H1 (cell line): ENCODE data around the gene PPP2R3A. TPM values are rescaled to one million over a fixed set of nuclear protein-coding genes. Genes with fewer than 3 reads are reported as not detected.

ENCODE experiments used
- CTCF ChIA-PET: fragments of 300-600 bp; sonication (Branson Sonifier 250); formaldehyde crosslinking; loops from one replicate; lab custom pipeline; 2021; ENCODE audit not compliant: partially characterized antibody; lab: Charles Lee
- POLR2A ChIA-PET: fragments of 300-600 bp; sonication (Branson Sonifier 250); formaldehyde crosslinking; loops from one replicate; lab custom pipeline; 2021; ENCODE audit warnings: inconsistent platforms; ENCODE audit not compliant: partially characterized antibody; lab: Charles Lee
- DNase-seq, 2 experiments: peaks; one replicate each; pipeline versions ENCODE4 v3.0.0 to v3.0.0-alpha.2; 2010 to 2022; ENCODE audit warnings: low spot score in 2 of 2, low read depth in 1 of 2, mixed read lengths in 1 of 2
- FAIRE-seq: peaks from 2 replicates; lab custom pipeline; 2011; peaks lifted over from hg19 to GRCh38; lab: Jason Lieb, UNC
- H2AFZ ChIP-seq: 2 replicates; pipeline ENCODE4 v1.8.1; 2012; ENCODE audit warnings: low read length, inconsistent platforms
- H2AK5ac ChIP-seq: 2 replicates; pipeline ENCODE4 v1.6.1; 2013; ENCODE audit warnings: low read depth, low read length
- H2BK120ac ChIP-seq: replicated peaks from 2 replicates; pipeline ENCODE3; 2013; ENCODE audit warnings: low read depth, low read length, inconsistent platforms
- H2BK12ac ChIP-seq: 2 replicates; pipeline ENCODE4 v1.6.1; 2013; ENCODE audit warnings: low read depth, low read length
- H2BK15ac ChIP-seq: 2 replicates; pipeline ENCODE4 v1.6.1; 2013; ENCODE audit warnings: low read length
- H2BK20ac ChIP-seq: 2 replicates; pipeline ENCODE4 v1.6.1; 2013; ENCODE audit warnings: low read length
- H2BK5ac ChIP-seq: 2 replicates; pipeline ENCODE4 v1.6.1; 2013; ENCODE audit warnings: low read depth, low read length
- H3K14ac ChIP-seq: 2 replicates; pipeline ENCODE4 v1.6.1; 2013; ENCODE audit warnings: inconsistent platforms; ENCODE audit not compliant: insufficient read length
- H3K18ac ChIP-seq: 2 replicates; pipeline ENCODE4 v1.6.1; 2013; ENCODE audit warnings: low read length; ENCODE audit errors: extremely low read depth
- H3K23ac ChIP-seq: 2 replicates; pipeline ENCODE4 v1.6.1; 2013; ENCODE audit warnings: inconsistent platforms; ENCODE audit not compliant: insufficient read length
- H3K23me2 ChIP-seq: 2 replicates; pipeline ENCODE4 v1.6.1; 2013; ENCODE audit warnings: low read depth, low read length
- H3K27ac ChIP-seq: 2 replicates; pipeline ENCODE4 v1.6.1; 2011; ENCODE audit warnings: low read depth, low read length, inconsistent platforms
- H3K27me3 ChIP-seq, 4 experiments: replicated peaks in 1 of 4; 1 replicate in 1 of 4; 2 replicates in 3 of 4; pipeline versions ENCODE4 v1.6.1 to v1.8.1; 2011 to 2013; ENCODE audit warnings: low read length in 3 of 4, mild to moderate bottlenecking in 3 of 4, inconsistent platforms in 2 of 4, mixed read lengths in 2 of 4, moderate library complexity in 1 of 4; ENCODE audit not compliant: control insufficient read depth in 3 of 4, insufficient read depth in 3 of 4; ENCODE audit errors: extremely low read depth in 1 of 4
- H3K36me3 ChIP-seq, 4 experiments: 2 replicates each; pipeline versions ENCODE4 v1.6.1 to v1.8.1; 2011 to 2013; ENCODE audit warnings: mild to moderate bottlenecking in 4 of 4, low read length in 3 of 4, moderate library complexity in 2 of 4, control low read depth in 1 of 4, inconsistent platforms in 1 of 4; ENCODE audit not compliant: insufficient read depth in 4 of 4, control insufficient read depth in 2 of 4
- H3K4ac ChIP-seq: replicated peaks from 2 replicates; pipeline ENCODE3; 2013; ENCODE audit warnings: low read length, low read depth, mixed read lengths, inconsistent platforms; ENCODE audit not compliant: insufficient read length
- H3K4me1 ChIP-seq, 4 experiments: replicated peaks in 1 of 4; 1 replicate in 1 of 4; 2 replicates in 3 of 4; pipeline versions ENCODE4 v1.6.1 to v1.8.1; 2011 to 2013; ENCODE audit warnings: low read length in 3 of 4, inconsistent platforms in 2 of 4, mixed read lengths in 1 of 4; ENCODE audit not compliant: insufficient read depth in 4 of 4, control insufficient read depth in 3 of 4
- H3K4me2 ChIP-seq, 2 experiments: 2 replicates each; pipeline versions ENCODE4 v1.6.1 to v1.8.1; 2011 to 2013; ENCODE audit warnings: low read depth in 2 of 2, low read length in 2 of 2, control low read depth in 1 of 2, inconsistent platforms in 1 of 2, mild to moderate bottlenecking in 1 of 2; ENCODE audit not compliant: insufficient read depth in 1 of 2
- H3K4me3 ChIP-seq, 4 experiments: fragments of 200-600, 300-600 bp in 1 of 4; sonication (generic), shearing (Covaris generic), sonication (Bioruptor Twin) in 1 of 4; 2 replicates each; pipeline versions ENCODE4 v1.5.1 to v1.8.1; 2011 to 2016; ENCODE audit warnings: low read length in 4 of 4, low read depth in 3 of 4, control low read depth in 2 of 4, inconsistent platforms in 2 of 4, mild to moderate bottlenecking in 2 of 4, mixed read lengths in 1 of 4, moderate library complexity in 1 of 4; ENCODE audit not compliant: insufficient read depth in 2 of 4; ENCODE audit errors: extremely low read depth in 1 of 4
- H3K56ac ChIP-seq: replicated peaks from 2 replicates; pipeline ENCODE3; 2013; ENCODE audit warnings: low read depth, mild to moderate bottlenecking, mixed read lengths, low read length, inconsistent platforms; ENCODE audit not compliant: insufficient read length
- H3K79me1 ChIP-seq: 2 replicates; pipeline ENCODE4 v1.6.1; 2013; ENCODE audit warnings: low read depth, low read length, control low read depth
- H3K79me2 ChIP-seq, 2 experiments: 2 replicates each; pipeline versions ENCODE4 v1.6.1 to v1.8.1; 2012 to 2013; ENCODE audit warnings: low read length in 2 of 2, mild to moderate bottlenecking in 2 of 2, inconsistent platforms in 1 of 2; ENCODE audit not compliant: insufficient read depth in 2 of 2, control insufficient read depth in 1 of 2
- H3K9ac ChIP-seq, 4 experiments: replicated peaks in 1 of 4; 1 replicate in 1 of 4; 2 replicates in 3 of 4; pipeline versions ENCODE4 v1.6.1 to v1.8.1; 2011 to 2013; ENCODE audit warnings: low read depth in 3 of 4, low read length in 3 of 4, control low read depth in 2 of 4, mild to moderate bottlenecking in 2 of 4, moderate library complexity in 2 of 4, inconsistent platforms in 1 of 4; ENCODE audit errors: extremely low read depth in 1 of 4
- H3K9me3 ChIP-seq, 2 experiments: 2 replicates each; pipeline versions ENCODE4 v1.6.1 to v1.8.1; 2012 to 2013; ENCODE audit warnings: mild to moderate bottlenecking in 2 of 2, moderate library complexity in 2 of 2, control low read depth in 1 of 2, inconsistent platforms in 1 of 2, low read depth in 1 of 2, low read length in 1 of 2, mixed read lengths in 1 of 2; ENCODE audit not compliant: insufficient read depth in 2 of 2
- H4K20me1 ChIP-seq, 2 experiments: replicated peaks in 1 of 2; 2 replicates each; pipeline versions ENCODE3 to v1.8.1; 2011 to 2013; ENCODE audit warnings: inconsistent platforms in 2 of 2, low read length in 2 of 2, mild to moderate bottlenecking in 1 of 2; ENCODE audit not compliant: insufficient read depth in 2 of 2, control insufficient read depth in 1 of 2
- H4K5ac ChIP-seq: 2 replicates; pipeline ENCODE4 v1.6.1; 2013; ENCODE audit warnings: low read length, low read depth, mixed read lengths, inconsistent platforms; ENCODE audit not compliant: insufficient read length
- H4K8ac ChIP-seq: 2 replicates; pipeline ENCODE4 v1.8.0; 2013; ENCODE audit warnings: mild to moderate bottlenecking, moderate library complexity, low read length, inconsistent platforms; ENCODE audit not compliant: insufficient read depth; ENCODE audit errors: extremely low read depth
- H4K91ac ChIP-seq: replicated peaks from 2 replicates; pipeline ENCODE3; 2013; ENCODE audit warnings: low read length, mixed read lengths, inconsistent platforms; ENCODE audit not compliant: insufficient read length
- EGR1 ChIP-seq: IDR thresholded peaks from 2 replicates; pipeline ENCODE4 v1.6.1; 2011; ENCODE audit warnings: low read depth, low read length, borderline replicate concordance
- GABPA ChIP-seq: IDR thresholded peaks from 2 replicates; pipeline ENCODE4 v1.6.1; 2011; ENCODE audit warnings: mild to moderate bottlenecking, low read length, moderate library complexity, borderline replicate concordance; ENCODE audit not compliant: insufficient read depth
- KDM1A ChIP-seq: fragments of 200-600, 300-600 bp; sonication (generic); IDR thresholded peaks from 2 replicates; pipeline ENCODE4 v1.7.1; 2016; ENCODE audit warnings: mild to moderate bottlenecking, low read length, borderline replicate concordance
- PHF8 ChIP-seq: fragments of 200-600 bp; sonication (generic); conservative IDR thresholded peaks from 2 replicates; pipeline ENCODE4 v1.7.1; 2012; ENCODE audit warnings: low read depth, mild to moderate bottlenecking, inconsistent platforms, low read length, moderate library complexity
- SIN3A ChIP-seq, 2 experiments: IDR thresholded peaks in 1 of 2; conservative IDR thresholded peaks in 1 of 2; 2 replicates each; pipeline ENCODE4 v1.6.1; 2011 to 2012; ENCODE audit warnings: low read length in 2 of 2, improper control_type of control experiment in 1 of 2, low read depth in 1 of 2, mild to moderate bottlenecking in 1 of 2
- WGBS, 2 experiments: shearing (Covaris generic) in 1 of 2; methylation state at CpG; one replicate each; pipeline versions ENCODE4 v1.1.6 to v1.1.7; 2013 to 2015; ENCODE audit warnings: low lambda C conversion rate in 2 of 2, mixed read lengths in 2 of 2, inconsistent platforms in 1 of 2, low coverage in 1 of 2, missing lambda C conversion rate in 1 of 2; ENCODE audit not compliant: insufficient replicate concordance in 2 of 2, insufficient coverage in 1 of 2, insufficient read length in 1 of 2; ENCODE audit errors: extremely low coverage in 1 of 2, missing lambda C conversion rate in 1 of 2; 5-methylcytosine and 5-hydroxymethylcytosine counted together
- polyA plus RNA-seq, 7 experiments: library from polyadenylated mRNA; depleted of rRNA in 3 of 7; stranded (reverse) in 5 of 7; unstranded in 2 of 7; fragments of >200 nt in 5 of 7; fragments of 200-250 nt in 2 of 7; gene quantifications; 1 replicate in 5 of 7; 2 replicates in 1 of 7; 4 replicates in 1 of 7; pipeline versions ENCODE4 v1.2.1 to v1.2.3, GENCODE V29; 2011 to 2013; ENCODE audit warnings: missing spikeins in 2 of 7, mixed read lengths in 2 of 7
- total RNA-seq: library from RNA; stranded (reverse); fragmentation: NEBNext Ultra II Directional; extraction: Animal tissue kit (Norgen Biotek cat#: 25700); gene quantifications from 2 replicates; pipeline ENCODE4 v1.2.1, GENCODE V29; 2021

The PPP2R3A gene
- total and polyA plus RNA-seq, 2 of the 8 experiments (the other 6 are each of a cell fraction or from before 2014, with no cell fraction given), result 4.1 to 15.2 TPM

- FAIRE-seq, result no peak
Measured at GRCh38 chr3:136193278-136194054, 227.9 kb downstream of the PPP2R3A start.

More at GRCh38 chr3:136193278-136194054, 227.9 kb downstream of the PPP2R3A start:
- Histone ChIP-seq H3K23me2 (peaks cover 10% of the 10 kb centered on the region; the same call in 1 of the 2 replicates), H2BK15ac (no peak overlapping the region), H3K4me2 (peak overlapping the region; percentile 89 to 95), H3K23ac (no peak overlapping the region), H3K9me3 (no peaks in the 10 kb centered on the region), H3K14ac (no peak overlapping the region), H3K4me3 (peak overlapping the region; percentile 93 to 98 (median 94)), H4K8ac (no peak overlapping the region), H4K91ac (no peak overlapping the region), H3K4ac (no peak overlapping the region), H4K5ac (no peak overlapping the region), H4K20me1 (peaks cover 27 to 31% of the 10 kb centered on the region in 2 experiments), H2AK5ac (no peak overlapping the region), H3K79me2 (peaks cover 46 to 68% of the 10 kb centered on the region in 2 experiments), H2AFZ (no peak overlapping the region), H3K36me3 (no peaks in the 10 kb centered on the region), H3K79me1 (peaks cover 6% of the 10 kb centered on the region; the same call in 1 of the 2 replicates), H2BK120ac (no peak overlapping the region), H3K27me3 (no peaks in the 10 kb centered on the region), H3K9ac (peak overlapping the region in 1 of 4 experiments; percentile 16; a peak in 1 of 7 replicates), H2BK20ac (no peak overlapping the region), H3K18ac (no peak overlapping the region), H2BK5ac (no peak overlapping the region), H2BK12ac (no peak overlapping the region), H3K4me1 (peaks cover 0 to 9% (median 1%) of the 10 kb centered on the region in 4 experiments; a peak in 3 of 7 replicates), H3K56ac (no peak overlapping the region), H3K27ac (no peak overlapping the region)
- no peak for TF ChIP-seq KDM1A
- no peak for TF ChIP-seq GABPA
- TF ChIP-seq SIN3A (conservative IDR thresholded peaks at IDR 0.05 in 1 of 2, IDR thresholded peaks at IDR 0.05 in 1 of 2; ENCODE audit: low read depth in 1 of 2, low read length in 2 of 2), result 0 out of 4 replicates have a peak, but pooled peaks of 1 of the 2 experiments have one; percentile 5
- TF ChIP-seq EGR1, result no peak
- TF ChIP-seq PHF8, result no peak
- ChIA-PET POLR2A (interaction anchor here (0.6 to 6.6 kb wide), 4 partner anchors 11 to 56 kb away, joined by 3 to 86 read pairs (median 40); partner anchors contain the start of gene PCCB), CTCF (interaction anchor here (0.6 to 1.0 kb wide), 3 partner anchors 31 to 1147 kb away, joined by 3 read pairs; no protein-coding TSS in a partner anchor)
- WGBS, 2 experiments, result 26% methylated on average over 6 of the region's 6 CpGs; no CpG with 5 or more reads in 1 of the 2 experiments
- DNase-seq, result no peak
